Endothelial cell of umbilical vein (primary cell): Measurements from ENCODE around the gene DCAF17. TPM values are rescaled to one million over a fixed set of nuclear protein-coding genes. Genes with fewer than 3 reads are reported as not detected.

ENCODE experiments used
- BruUV-seq: library from RNA; stranded (reverse); fragments of 400-500 nt; replicated peaks from 2 replicates; lab custom pipeline; 2021; lab: Mats Ljungman, UMichigan
- CTCF ChIA-PET: fragments of 300-600, 350-600 bp; sonication (Branson Sonifier 250); formaldehyde crosslinking; loops from one replicate; lab custom pipeline; 2021; ENCODE audit warnings: antibody characterized with exemption, inconsistent platforms; lab: Charles Lee
- POLR2A ChIA-PET: fragments of 300-600, 350-600 bp; sonication (Branson Sonifier 250); formaldehyde crosslinking; loops from one replicate; lab custom pipeline; 2021; ENCODE audit warnings: antibody characterized with exemption, inconsistent platforms; lab: Charles Lee
- DNase-seq: peaks from one replicate; pipeline ENCODE4 v3.0.0-alpha.2; 2011; ENCODE audit warnings: low read depth, low spot score
- FAIRE-seq: peaks from 2 replicates; lab custom pipeline; 2011; peaks lifted over from hg19 to GRCh38; lab: Jason Lieb, UNC
- H2AFZ ChIP-seq: 2 replicates; pipeline ENCODE4 v1.6.0; 2012; ENCODE audit warnings: low read depth, low read length, control low read depth, inconsistent platforms
- H3K27ac ChIP-seq: 2 replicates; pipeline ENCODE4 v1.5.1; 2011; ENCODE audit warnings: low read depth, mild to moderate bottlenecking, control low read depth, low read length, moderate library complexity; ENCODE audit not compliant: insufficient read depth
- H3K27me3 ChIP-seq, 2 experiments: 2 replicates each; pipeline versions ENCODE4 v1.6.0 to v1.6.1; 2011; ENCODE audit warnings: low read length in 2 of 2, mixed read lengths in 1 of 2; ENCODE audit not compliant: control insufficient read depth in 2 of 2, insufficient read depth in 2 of 2
- H3K36me3 ChIP-seq, 2 experiments: 2 replicates in 1 of 2; 3 replicates in 1 of 2; pipeline ENCODE4 v1.5.1; 2011; ENCODE audit warnings: low read length in 2 of 2, mild to moderate bottlenecking in 1 of 2, moderate library complexity in 1 of 2; ENCODE audit not compliant: control insufficient read depth in 2 of 2, insufficient read depth in 2 of 2; ENCODE audit errors: extremely low read depth in 1 of 2
- H3K4me1 ChIP-seq: 3 replicates; pipeline ENCODE4 v1.5.1; 2011; ENCODE audit warnings: mild to moderate bottlenecking, low read length; ENCODE audit not compliant: control insufficient read depth, insufficient read depth; ENCODE audit errors: extremely low read depth
- H3K4me2 ChIP-seq: 2 replicates; pipeline ENCODE4 v1.6.1; 2011; ENCODE audit warnings: low read length, control low read depth, mixed read lengths; ENCODE audit not compliant: insufficient read depth
- H3K4me3 ChIP-seq, 3 experiments: fragments of 200-600 bp in 1 of 3; sonication (generic), shearing (Covaris generic) in 1 of 3; replicated peaks in 1 of 3; 2 replicates each; pipeline ENCODE4 v1.5.1; 2011 to 2016; ENCODE audit warnings: control low read depth in 3 of 3, low read length in 3 of 3, mild to moderate bottlenecking in 2 of 3, inconsistent platforms in 1 of 3, low read depth in 1 of 3, moderate library complexity in 1 of 3; ENCODE audit not compliant: insufficient read depth in 1 of 3
- H3K79me2 ChIP-seq: 2 replicates; pipeline ENCODE4 v1.6.0; 2012; ENCODE audit warnings: low read length, inconsistent platforms; ENCODE audit not compliant: control insufficient read depth, insufficient read depth
- H3K9ac ChIP-seq: replicated peaks from 2 replicates; pipeline ENCODE3; 2011; ENCODE audit warnings: low read length, control low read depth; ENCODE audit not compliant: insufficient read depth; ENCODE audit errors: extremely low read depth
- H3K9me1 ChIP-seq: replicated peaks from 3 replicates; pipeline ENCODE4 v1.6.0; 2011; ENCODE audit warnings: mild to moderate bottlenecking, low read length; ENCODE audit not compliant: control insufficient read depth, insufficient read depth; ENCODE audit errors: extremely low read depth
- H3K9me3 ChIP-seq: replicated peaks from 2 replicates; pipeline ENCODE4 v1.5.1; 2012; ENCODE audit warnings: low read length, inconsistent platforms; ENCODE audit not compliant: control insufficient read depth, insufficient read depth
- H4K20me1 ChIP-seq: replicated peaks from 2 replicates; pipeline ENCODE3; 2011; ENCODE audit warnings: mild to moderate bottlenecking, low read length; ENCODE audit not compliant: control insufficient read depth, insufficient read depth; ENCODE audit errors: extremely low read depth
- EZH2 ChIP-seq: IDR thresholded peaks from 2 replicates; pipeline ENCODE4 v1.6.1; 2012; ENCODE audit warnings: borderline replicate concordance, low read depth, mild to moderate bottlenecking, moderate library complexity, low read length, inconsistent platforms; ENCODE audit not compliant: severe bottlenecking
- GATA2 ChIP-seq: IDR thresholded peaks from 2 replicates; pipeline ENCODE4 v1.7.0; 2011; ENCODE audit warnings: low read depth, mild to moderate bottlenecking, moderate library complexity, mixed read lengths, low read length; ENCODE audit not compliant: insufficient read length, insufficient read depth
- JUN ChIP-seq: IDR thresholded peaks from 2 replicates; pipeline ENCODE4 v1.6.1; 2011; ENCODE audit warnings: borderline replicate concordance, low read depth; ENCODE audit not compliant: insufficient read length, insufficient read depth
- POLR2A ChIP-seq: IDR thresholded peaks from 2 replicates; pipeline ENCODE4 v1.6.1; 2012; ENCODE audit warnings: low read depth, mild to moderate bottlenecking, control low read depth, low read length
- dilution Hi-C: fragments of 300-500 bp; cut with MboI; formaldehyde crosslinking; loops from one replicate; pipeline ENCODE4 v1.15.0; 2019; ENCODE audit warnings: low sequenced_read_pairs; ENCODE audit not compliant: extremely low pct_ligation_motif_present
- intact Hi-C: fragments of 100-400 bp; cut with micrococcal nuclease; formaldehyde crosslinking; loops from one replicate; pipeline ENCODE4 v1.10.0; 2022
- polyA plus RNA-seq, 4 experiments: library from polyadenylated mRNA; depleted of rRNA in 3 of 4; stranded (reverse) in 3 of 4; unstranded in 1 of 4; fragments of >200 nt; gene quantifications; 2 replicates each; pipeline versions ENCODE4 v1.2.1 to v1.2.3, GENCODE V29; 2011 to 2012; ENCODE audit warnings: missing spikeins in 1 of 4
- total RNA-seq: library from RNA; stranded (reverse); gene quantifications from 2 replicates; pipeline ENCODE4 v1.2.3, GENCODE V29; 2021

The DCAF17 gene
- total and polyA plus RNA-seq, 2 donors (not counting 3 experiments of a cell fraction or from before 2014, with no cell fraction given) = 4.6 to 14.9 TPM

GRCh38 chr2:171387052-171387451 is 47.0 kb upstream of the DCAF17 start:
- Histone ChIP-seq H3K79me2 (no peaks in the 10 kb centered on the region), H3K27me3 (no peaks in the 10 kb centered on the region), H3K4me1 (peaks cover 15% of the 10 kb centered on the region), H4K20me1 (no peaks in the 10 kb centered on the region), H3K4me3 (no peak overlapping the region), H3K36me3 (no peaks in the 10 kb centered on the region), H3K9ac (no peak overlapping the region), H3K9me3 (no peaks in the 10 kb centered on the region), H3K9me1 (no peaks in the 10 kb centered on the region), H3K4me2 (no peak overlapping the region), H2AFZ (no peak overlapping the region), H3K27ac (no peak overlapping the region)
- no TSS peak for BruUV-seq
- FAIRE-seq = no peak
- intact Hi-C loops (no loop called here), dilution Hi-C loops (no loop called here)
- no peak for DNase-seq
- TF ChIP-seq POLR2A = no peak
- TF ChIP-seq JUN = no peak
- no peak for TF ChIP-seq EZH2
- POLR2A ChIA-PET = no interaction called here
- CTCF ChIA-PET = no interaction called here

GRCh38 chr2:171389325-171389724 is 44.7 kb upstream of the DCAF17 start:
- intact Hi-C loops = no loop called here
- no peak for FAIRE-seq
- CTCF ChIA-PET = interaction anchor here (0.7 to 1.8 kb wide), 3 partner anchors 27 to 215 kb away, joined by 3 to 5 read pairs (median 4); no protein-coding TSS in a partner anchor

More at GRCh38 chr2:171389325-171389724, 44.7 kb upstream of the DCAF17 start:
- Histone ChIP-seq H4K20me1 (no peaks in the 10 kb centered on the region), H3K9me3 (no peaks in the 10 kb centered on the region), H3K9me1 (no peaks in the 10 kb centered on the region), H3K36me3 (no peaks in the 10 kb centered on the region), H3K27me3 (no peaks in the 10 kb centered on the region), H3K4me3 (no peak overlapping the region), H3K79me2 (no peaks in the 10 kb centered on the region), H3K9ac (no peak overlapping the region), H3K4me2 (no peak overlapping the region), H3K27ac (no peak overlapping the region), H2AFZ (no peak overlapping the region), H3K4me1 (peaks cover 15% of the 10 kb centered on the region)
- DNase-seq = no peak
- dilution Hi-C loops = no loop called here
- POLR2A ChIA-PET = no interaction called here
- no TSS peak for BruUV-seq
- no peak for TF ChIP-seq GATA2
- no peak for TF ChIP-seq EZH2
